AG20443 (cell line): ENCODE results near the gene EPHB3.

Experiments
- DNase-seq: peaks from one replicate; pipeline ENCODE4 v3.0.0; 2012; ENCODE audit warnings: low spot score, mixed read lengths

Gene EPHB3

DNA sequence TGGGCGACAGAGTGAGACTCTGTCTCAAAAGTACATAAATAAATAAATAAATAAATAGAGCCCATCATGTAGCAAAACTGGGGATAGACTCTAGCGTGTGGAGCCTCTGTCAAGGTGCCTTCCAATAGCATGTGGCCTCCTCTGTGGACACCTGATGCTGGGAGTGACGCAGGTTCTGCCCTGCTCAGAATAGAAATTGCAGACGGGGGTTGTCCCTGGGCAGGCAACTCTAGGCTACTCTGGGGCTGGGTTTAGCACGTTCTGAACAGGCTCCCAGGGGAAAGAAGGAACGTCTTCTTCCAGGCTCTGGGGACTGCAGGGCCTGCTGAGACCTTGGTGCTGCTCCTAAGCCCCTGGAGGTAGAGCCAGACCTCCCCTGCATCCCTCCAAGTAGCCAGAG is 65.3 kb downstream of the EPHB3 start:
- DNase-seq, result no peak

DNA sequence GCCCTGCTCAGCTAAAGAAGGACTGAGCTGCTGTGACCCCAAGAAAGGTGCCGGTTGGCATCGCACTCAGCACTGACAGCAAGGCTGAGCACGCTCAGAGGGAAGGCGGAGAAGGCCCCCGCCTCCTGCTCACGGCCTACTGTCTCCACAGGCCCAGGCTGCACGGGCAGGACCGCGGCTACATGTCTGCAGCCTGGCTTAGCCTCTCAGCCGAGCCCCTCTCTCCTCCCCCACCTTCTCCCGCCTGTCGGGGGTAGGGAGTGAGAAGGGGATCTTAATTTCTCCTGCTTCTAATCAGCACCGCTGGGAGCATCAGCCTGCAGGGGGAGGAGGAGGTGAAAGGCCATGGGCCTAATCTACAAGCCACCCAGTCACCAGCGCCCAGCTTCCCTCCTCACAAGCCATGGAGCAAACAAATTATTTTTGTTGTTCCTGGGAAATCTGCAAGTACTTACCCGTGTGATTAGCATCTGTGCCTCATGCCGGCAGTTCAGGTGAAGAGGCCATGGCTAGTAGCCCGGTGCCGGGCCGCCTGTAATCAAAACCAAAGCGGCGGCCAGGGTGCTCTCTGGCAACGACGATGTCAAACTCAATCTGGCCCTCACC is 68.1 kb downstream of the EPHB3 start:
- DNase-seq, result no peak

DNA sequence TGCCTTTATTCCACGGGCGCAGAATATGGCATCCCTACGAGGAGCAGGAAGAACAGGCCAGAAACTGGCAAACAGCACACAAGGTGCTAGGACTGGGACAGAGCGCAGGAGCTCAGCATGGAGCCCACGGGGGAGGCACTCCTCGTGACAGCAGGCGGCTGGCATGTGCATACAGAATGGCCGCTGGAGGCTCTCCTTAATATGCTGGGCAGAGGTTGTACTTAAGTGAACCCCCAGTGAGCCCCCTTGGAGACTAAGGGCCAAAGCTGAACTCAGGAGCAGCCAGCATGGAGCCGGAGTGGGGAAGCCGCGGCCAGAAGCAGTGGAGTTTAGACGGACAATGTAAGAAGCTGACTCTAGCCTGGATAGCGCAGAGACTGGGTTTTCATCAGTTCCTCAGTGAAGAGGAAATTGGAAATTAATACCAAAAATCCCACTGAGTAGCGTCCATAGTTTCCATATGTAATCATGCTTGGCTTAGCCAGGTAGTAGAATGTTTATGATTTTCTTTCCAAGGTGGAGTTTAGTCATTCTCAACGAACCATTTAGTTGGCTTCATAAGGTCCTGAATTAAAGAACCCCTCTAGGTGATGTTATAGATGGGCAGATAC is 69.4 kb downstream of the EPHB3 start:
- no peak for DNase-seq

DNA sequence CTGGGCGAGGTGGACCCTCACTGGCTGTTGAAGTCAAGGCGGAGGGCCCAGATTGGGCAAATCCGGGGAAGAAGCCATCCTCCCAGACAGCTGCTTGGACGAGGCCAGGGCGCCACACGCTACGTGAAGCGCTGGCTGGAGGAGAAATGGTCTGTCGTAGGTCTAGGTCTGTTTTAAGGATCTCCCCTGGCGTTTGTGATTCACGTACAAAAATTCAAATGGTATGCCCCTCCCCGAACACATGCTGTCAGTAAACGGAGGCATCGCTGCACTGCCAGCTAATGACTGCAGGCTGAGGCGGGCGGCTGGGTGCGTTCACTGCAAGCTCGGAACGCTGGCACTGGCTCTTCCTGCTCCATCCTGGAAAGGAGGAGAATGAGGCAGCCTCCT is 69.9 kb downstream of the EPHB3 start:
- peak; percentile 34 for DNase-seq
